ENCODE data around the gene PARP6.

Gene PARP6

GRCh38 chr15:72198356-72199204 lies 73.8 kb downstream of the PARP6 start:
- no peak for DNase-seq

- no peak for DNase-seq
Observed at GRCh38 chr15:72197460-72198355, 74.6 kb downstream of the PARP6 start, which contains the start of gene GRAMD2A. Gene GRAMD2A (minus strand): TSS chr15:72197787.

DNA sequence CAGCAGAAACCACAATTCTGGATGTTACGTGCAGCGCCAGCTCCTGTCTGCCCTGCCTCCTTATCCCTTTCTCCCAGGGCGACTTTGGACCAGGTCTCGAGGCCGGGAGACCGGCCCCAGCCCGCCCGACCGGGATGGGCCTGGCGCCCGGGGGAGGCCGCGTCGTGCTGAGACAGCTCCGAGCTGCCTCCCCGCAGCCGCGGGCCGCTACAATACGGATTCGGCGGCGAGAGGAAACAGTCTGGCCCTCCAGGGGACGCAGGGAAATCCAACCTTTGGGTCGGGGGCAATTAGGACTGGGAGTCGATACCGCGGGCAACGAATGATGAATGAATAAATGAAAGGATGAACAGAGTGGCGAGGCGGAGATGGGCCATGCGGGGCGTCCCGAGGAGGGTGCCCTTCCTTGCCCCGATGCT lies 75.3 kb downstream of the PARP6 start:
- no peak for DNase-seq

DNA sequence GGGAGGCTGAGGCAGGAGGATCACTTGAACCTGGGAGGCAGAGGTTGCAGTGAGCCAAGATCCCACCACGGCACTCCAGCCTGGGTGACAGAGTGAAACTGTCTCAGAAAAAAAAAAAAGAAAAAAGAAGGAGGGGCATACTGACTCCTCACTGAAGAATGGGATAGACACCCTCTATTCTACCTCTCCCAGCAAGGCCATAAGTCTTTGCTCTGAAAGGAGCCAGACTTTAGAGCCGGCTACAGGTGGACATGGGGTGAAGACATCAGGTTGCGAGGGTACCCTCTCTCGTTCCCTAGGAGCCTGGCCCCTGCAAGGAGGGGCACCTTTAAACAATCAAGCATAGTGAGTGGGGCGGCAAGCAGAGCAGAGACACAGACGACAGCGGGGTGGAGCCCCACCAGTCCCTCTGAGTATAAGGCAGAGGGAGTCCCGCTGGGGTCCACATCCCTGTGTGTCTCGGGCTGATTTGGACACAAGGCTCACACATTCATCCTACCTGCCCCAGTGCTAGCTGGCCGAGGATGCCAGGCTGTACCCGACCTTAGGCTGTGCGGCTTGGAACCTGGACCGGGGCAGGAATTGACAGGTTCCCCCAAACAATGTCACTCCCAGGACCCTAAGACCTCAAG lies 75.8 kb downstream of the PARP6 start:
- no peak for DNase-seq

DNA sequence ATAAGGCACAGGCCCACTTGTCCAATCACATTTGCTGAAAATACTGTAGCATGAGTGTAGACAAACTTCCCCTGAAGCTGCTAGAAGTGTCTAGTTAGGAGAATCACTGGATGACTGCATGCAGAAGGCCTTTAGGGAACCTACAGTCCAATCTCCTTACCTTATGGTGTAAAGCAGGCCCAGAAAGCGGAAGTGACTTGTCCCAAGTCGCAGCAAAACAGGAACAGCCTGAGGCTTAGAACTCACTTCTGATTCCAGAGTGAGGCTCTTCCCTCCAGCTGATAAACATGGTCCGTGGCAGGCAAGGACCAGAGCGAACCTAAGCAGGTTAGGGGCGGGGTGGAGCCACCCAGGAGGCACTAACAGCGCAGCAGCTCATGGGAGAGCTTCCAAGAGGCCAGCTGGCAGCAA lies 77.2 kb downstream of the PARP6 start:
- no peak for DNase-seq

DNA sequence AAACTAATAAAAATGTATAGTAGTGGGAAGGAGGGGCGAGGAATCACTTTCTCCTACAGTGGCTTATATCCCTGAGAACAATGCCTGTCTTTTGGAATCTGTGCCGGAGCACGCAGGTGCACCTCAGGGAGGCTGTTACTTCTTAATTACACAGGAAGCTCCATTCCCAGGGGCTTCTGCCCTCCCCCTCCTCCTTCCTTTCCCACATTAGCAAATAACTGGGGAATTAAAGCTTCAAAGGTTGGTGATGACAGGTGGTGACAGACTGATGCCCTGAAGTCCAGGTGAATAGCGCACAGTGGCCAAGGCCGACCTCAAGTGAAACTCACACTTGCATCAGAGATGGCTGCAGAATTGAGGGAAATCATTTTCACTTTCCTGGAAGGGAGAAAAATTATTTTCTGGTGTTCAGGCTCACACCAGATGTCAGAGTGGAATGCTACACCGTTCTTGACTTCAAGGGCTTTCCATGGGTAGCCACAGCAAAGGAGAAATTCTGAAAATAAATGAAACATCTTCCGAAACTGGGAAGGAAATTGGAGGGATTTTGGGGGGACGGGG lies 78.4 kb downstream of the PARP6 start:
- DNase-seq = no peak

DNA sequence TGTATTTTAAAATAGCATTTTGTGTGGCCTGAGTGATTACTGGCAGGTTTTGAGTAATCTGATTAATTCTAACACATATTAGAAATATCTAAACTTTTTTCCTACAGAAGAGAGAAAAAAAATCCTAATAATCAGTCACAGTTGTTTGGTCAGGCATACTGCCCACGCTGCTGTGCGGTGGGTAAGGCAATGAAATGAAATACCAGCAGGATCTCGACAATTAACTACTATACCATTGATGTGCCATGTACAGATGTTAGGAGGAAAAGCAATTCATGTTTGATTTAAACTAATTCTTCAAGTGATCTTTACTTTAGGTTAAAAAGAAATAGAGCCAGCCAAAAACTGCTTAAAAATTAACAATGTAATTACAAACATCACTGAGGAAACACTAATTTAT lies 79.9 kb downstream of the PARP6 start:
- DNase-seq = no peak

Data from effector CD8-positive, alpha-beta T cell (primary cell).